Endothelial cell of umbilical vein (primary cell): ENCODE measurements around the gene SEC14L6. TPM values are rescaled to one million over a fixed set of nuclear protein-coding genes. Genes with fewer than 3 reads are reported as not detected.

Source experiments
- BruUV-seq: library from RNA; stranded (reverse); fragments of 400-500 nt; replicated peaks from 2 replicates; lab custom pipeline; 2021; lab: Mats Ljungman, UMichigan
- CTCF ChIA-PET: fragments of 300-600, 350-600 bp; sonication (Branson Sonifier 250); formaldehyde crosslinking; loops from one replicate; lab custom pipeline; 2021; ENCODE audit warnings: antibody characterized with exemption, inconsistent platforms; lab: Charles Lee
- POLR2A ChIA-PET: fragments of 300-600, 350-600 bp; sonication (Branson Sonifier 250); formaldehyde crosslinking; loops from one replicate; lab custom pipeline; 2021; ENCODE audit warnings: antibody characterized with exemption, inconsistent platforms; lab: Charles Lee
- DNase-seq: peaks from one replicate; pipeline ENCODE4 v3.0.0-alpha.2; 2011; ENCODE audit warnings: low read depth, low spot score
- FAIRE-seq: peaks from 2 replicates; lab custom pipeline; 2011; peaks lifted over from hg19 to GRCh38; lab: Jason Lieb, UNC
- H2AFZ ChIP-seq: 2 replicates; pipeline ENCODE4 v1.6.0; 2012; ENCODE audit warnings: low read depth, low read length, control low read depth, inconsistent platforms
- H3K27ac ChIP-seq: 2 replicates; pipeline ENCODE4 v1.5.1; 2011; ENCODE audit warnings: low read depth, mild to moderate bottlenecking, control low read depth, low read length, moderate library complexity; ENCODE audit not compliant: insufficient read depth
- H3K27me3 ChIP-seq, 2 experiments: 2 replicates each; pipeline versions ENCODE4 v1.6.0 to v1.6.1; 2011; ENCODE audit warnings: low read length in 2 of 2, mixed read lengths in 1 of 2; ENCODE audit not compliant: control insufficient read depth in 2 of 2, insufficient read depth in 2 of 2
- H3K36me3 ChIP-seq, 2 experiments: 2 replicates in 1 of 2; 3 replicates in 1 of 2; pipeline ENCODE4 v1.5.1; 2011; ENCODE audit warnings: low read length in 2 of 2, mild to moderate bottlenecking in 1 of 2, moderate library complexity in 1 of 2; ENCODE audit not compliant: control insufficient read depth in 2 of 2, insufficient read depth in 2 of 2; ENCODE audit errors: extremely low read depth in 1 of 2
- H3K4me1 ChIP-seq: 3 replicates; pipeline ENCODE4 v1.5.1; 2011; ENCODE audit warnings: mild to moderate bottlenecking, low read length; ENCODE audit not compliant: control insufficient read depth, insufficient read depth; ENCODE audit errors: extremely low read depth
- H3K4me2 ChIP-seq: 2 replicates; pipeline ENCODE4 v1.6.1; 2011; ENCODE audit warnings: low read length, control low read depth, mixed read lengths; ENCODE audit not compliant: insufficient read depth
- H3K4me3 ChIP-seq, 3 experiments: fragments of 200-600 bp in 1 of 3; sonication (generic), shearing (Covaris generic) in 1 of 3; replicated peaks in 1 of 3; 2 replicates each; pipeline ENCODE4 v1.5.1; 2011 to 2016; ENCODE audit warnings: control low read depth in 3 of 3, low read length in 3 of 3, mild to moderate bottlenecking in 2 of 3, inconsistent platforms in 1 of 3, low read depth in 1 of 3, moderate library complexity in 1 of 3; ENCODE audit not compliant: insufficient read depth in 1 of 3
- H3K79me2 ChIP-seq: 2 replicates; pipeline ENCODE4 v1.6.0; 2012; ENCODE audit warnings: low read length, inconsistent platforms; ENCODE audit not compliant: control insufficient read depth, insufficient read depth
- H3K9ac ChIP-seq: replicated peaks from 2 replicates; pipeline ENCODE3; 2011; ENCODE audit warnings: low read length, control low read depth; ENCODE audit not compliant: insufficient read depth; ENCODE audit errors: extremely low read depth
- H3K9me1 ChIP-seq: replicated peaks from 3 replicates; pipeline ENCODE4 v1.6.0; 2011; ENCODE audit warnings: mild to moderate bottlenecking, low read length; ENCODE audit not compliant: control insufficient read depth, insufficient read depth; ENCODE audit errors: extremely low read depth
- H3K9me3 ChIP-seq: replicated peaks from 2 replicates; pipeline ENCODE4 v1.5.1; 2012; ENCODE audit warnings: low read length, inconsistent platforms; ENCODE audit not compliant: control insufficient read depth, insufficient read depth
- H4K20me1 ChIP-seq: replicated peaks from 2 replicates; pipeline ENCODE3; 2011; ENCODE audit warnings: mild to moderate bottlenecking, low read length; ENCODE audit not compliant: control insufficient read depth, insufficient read depth; ENCODE audit errors: extremely low read depth
- CTCF ChIP-seq, 2 donors: IDR thresholded peaks; 1 replicate in 1 of 2; 2 replicates in 1 of 2; pipeline ENCODE4 v1.5.1; 2011; ENCODE audit warnings: low read length in 2 of 2, mild to moderate bottlenecking in 2 of 2, moderate library complexity in 2 of 2, control low read depth in 1 of 2, inconsistent platforms in 1 of 2, low read depth in 1 of 2; ENCODE audit not compliant: insufficient read depth in 1 of 2; ENCODE audit errors: extremely low read depth in 1 of 2
- EZH2 ChIP-seq: IDR thresholded peaks from 2 replicates; pipeline ENCODE4 v1.6.1; 2012; ENCODE audit warnings: borderline replicate concordance, low read depth, mild to moderate bottlenecking, moderate library complexity, low read length, inconsistent platforms; ENCODE audit not compliant: severe bottlenecking
- FOS ChIP-seq: IDR thresholded peaks from 2 replicates; pipeline ENCODE4 v1.6.1; 2011; ENCODE audit warnings: mild to moderate bottlenecking, low read length, moderate library complexity, borderline replicate concordance; ENCODE audit not compliant: insufficient read depth
- GATA2 ChIP-seq: IDR thresholded peaks from 2 replicates; pipeline ENCODE4 v1.7.0; 2011; ENCODE audit warnings: low read depth, mild to moderate bottlenecking, moderate library complexity, mixed read lengths, low read length; ENCODE audit not compliant: insufficient read length, insufficient read depth
- JUN ChIP-seq: IDR thresholded peaks from 2 replicates; pipeline ENCODE4 v1.6.1; 2011; ENCODE audit warnings: borderline replicate concordance, low read depth; ENCODE audit not compliant: insufficient read length, insufficient read depth
- MAX ChIP-seq: IDR thresholded peaks from 2 replicates; pipeline ENCODE4 v1.6.1; 2011; ENCODE audit not compliant: insufficient read depth, insufficient read length
- MYC ChIP-seq: IDR thresholded peaks from one replicate; pipeline ENCODE4 v1.6.1; 2011; ENCODE audit warnings: mild to moderate bottlenecking, low read depth, low read length
- POLR2A ChIP-seq: IDR thresholded peaks from 2 replicates; pipeline ENCODE4 v1.6.1; 2012; ENCODE audit warnings: low read depth, mild to moderate bottlenecking, control low read depth, low read length
- POLR2AphosphoS5 ChIP-seq: IDR thresholded peaks from 2 replicates; pipeline ENCODE4 v1.6.1; 2012; ENCODE audit warnings: low read depth, mild to moderate bottlenecking, control low read depth, low read length, moderate library complexity; ENCODE audit not compliant: insufficient read depth
- dilution Hi-C: fragments of 300-500 bp; cut with MboI; formaldehyde crosslinking; loops from one replicate; pipeline ENCODE4 v1.15.0; 2019; ENCODE audit warnings: low sequenced_read_pairs; ENCODE audit not compliant: extremely low pct_ligation_motif_present
- intact Hi-C: fragments of 100-400 bp; cut with micrococcal nuclease; formaldehyde crosslinking; loops from one replicate; pipeline ENCODE4 v1.10.0; 2022
- polyA plus RNA-seq, 4 experiments: library from polyadenylated mRNA; depleted of rRNA in 3 of 4; stranded (reverse) in 3 of 4; unstranded in 1 of 4; fragments of >200 nt; gene quantifications; 2 replicates each; pipeline versions ENCODE4 v1.2.1 to v1.2.3, GENCODE V29; 2011 to 2012; ENCODE audit warnings: missing spikeins in 1 of 4
- total RNA-seq: library from RNA; stranded (reverse); gene quantifications from 2 replicates; pipeline ENCODE4 v1.2.3, GENCODE V29; 2021

SEC14L6 gene
- total and polyA plus RNA-seq, 2 donors (not counting 3 experiments of a cell fraction or from before 2014, with no cell fraction given) = 0.04 to 0.15 TPM

- Histone ChIP-seq H3K4me1 (no peaks in the 10 kb centered on the region), H3K9me1 (no peaks in the 10 kb centered on the region), H2AFZ (no peak overlapping the region), H3K79me2 (no peaks in the 10 kb centered on the region), H3K9ac (no peak overlapping the region), H4K20me1 (no peaks in the 10 kb centered on the region), H3K36me3 (no peaks in the 10 kb centered on the region), H3K27me3 (peaks cover 0 to 4% of the 10 kb centered on the region in 2 experiments), H3K27ac (no peak overlapping the region), H3K4me2 (no peak overlapping the region), H3K9me3 (no peaks in the 10 kb centered on the region), H3K4me3 (no peak overlapping the region)
- BruUV-seq = no TSS peak
- no peak for TF ChIP-seq EZH2
- TF ChIP-seq FOS = no peak
- ChIA-PET CTCF (interaction anchor here (0.8 kb wide), 1 partner anchor 27 kb away, joined by 4 read pairs; no protein-coding TSS in a partner anchor), POLR2A (interaction anchor here (0.7 kb wide), 1 partner anchor 154 kb away, joined by 4 read pairs; no protein-coding TSS in a partner anchor)
- intact Hi-C loops = no loop called here
- FAIRE-seq = no peak
- DNase-seq = no peak
- dilution Hi-C loops = no loop called here
These were observed 35.4 kb downstream of the SEC14L6 start for GRCh38 chr22:30511109-30511508.

- Histone ChIP-seq H3K4me2 (no peak overlapping the region), H3K27ac (no peak overlapping the region), H3K4me3 (no peak overlapping the region), H3K9me3 (no peaks in the 10 kb centered on the region), H3K27me3 (peaks cover 13% of the 10 kb centered on the region in 2 experiments), H3K9ac (no peak overlapping the region), H3K36me3 (no peaks in the 10 kb centered on the region), H3K79me2 (no peaks in the 10 kb centered on the region), H2AFZ (no peak overlapping the region), H4K20me1 (no peaks in the 10 kb centered on the region), H3K4me1 (no peaks in the 10 kb centered on the region), H3K9me1 (no peaks in the 10 kb centered on the region)
- BruUV-seq = no TSS peak
- dilution Hi-C loops (no loop called here), intact Hi-C loops (no loop called here)
- TF ChIP-seq EZH2 = no peak
- no peak for TF ChIP-seq POLR2A
- TF ChIP-seq MAX = no peak
- TF ChIP-seq CTCF (IDR thresholded peaks at IDR 0.05; ENCODE audit: extremely low read depth in 1 of 2, insufficient read depth in 1 of 2, low read depth in 1 of 2, low read length in 2 of 2) = no peak
- no peak for TF ChIP-seq JUN
- TF ChIP-seq POLR2AphosphoS5 = no peak
- no peak for TF ChIP-seq FOS
- TF ChIP-seq MYC = no peak
- no peak for TF ChIP-seq GATA2
- ChIA-PET CTCF (no interaction called here), POLR2A (no interaction called here)
- DNase-seq = no peak
- FAIRE-seq = no peak
These were observed 38.3 kb downstream of the SEC14L6 start for GRCh38 chr22:30508216-30508615.
